Measurements from ENCODE around the gene COX5A. TPM values are rescaled to one million over a fixed set of nuclear protein-coding genes. Genes with fewer than 3 reads are reported as not detected.
"Not testable (repeated sequence)": the region's sequence is repeated elsewhere in the genome, so short reads cannot be mapped to it uniquely, and the experiment has no call there.

Gene COX5A
- total RNA-seq, 4 donors from 2014 or later = 114 to 130 (median 122) TPM

DNA sequence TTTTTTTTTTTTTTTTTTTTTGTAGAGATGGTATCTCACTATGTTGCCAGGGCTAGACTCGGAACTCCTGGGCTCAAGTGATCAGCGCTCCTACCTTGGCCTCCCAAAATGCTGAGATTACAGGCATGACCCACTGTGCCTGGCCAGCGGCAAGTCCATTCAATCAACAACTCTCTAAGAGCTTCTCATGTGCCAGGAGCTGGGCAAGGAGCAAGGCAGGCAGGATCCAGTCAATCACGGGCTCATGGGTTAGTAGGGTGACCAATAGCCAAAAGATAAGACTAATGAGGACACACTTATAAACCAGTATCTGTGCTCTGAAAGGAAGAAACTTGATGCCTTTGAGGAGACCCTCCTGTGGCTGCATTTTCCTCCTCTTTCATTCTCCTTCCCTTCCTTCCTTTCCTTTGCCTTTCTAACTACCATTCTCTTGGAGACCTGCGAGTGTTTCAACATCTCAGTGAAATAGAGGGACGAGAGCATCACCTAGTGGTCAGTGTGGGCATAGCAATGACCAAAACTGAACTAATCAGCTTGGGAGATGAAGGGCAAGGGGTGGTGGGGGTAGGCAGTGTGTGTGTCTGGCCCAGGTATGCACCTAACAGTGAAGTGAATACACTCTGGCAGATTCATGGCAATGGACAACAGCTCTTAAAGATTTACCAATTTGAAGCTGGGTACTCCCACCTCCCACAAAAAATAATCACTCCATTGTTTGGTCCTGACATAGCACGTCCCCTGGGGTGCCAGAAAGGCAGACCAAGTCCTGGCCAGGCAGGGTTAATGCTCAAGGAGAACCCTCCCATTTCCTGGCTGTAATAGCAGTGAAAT lies 12.4 kb upstream of the COX5A start:
- 48% methylated on average over 7 of the region's 7 CpGs for WGBS
- DNase-seq (ENCODE audit: low spot score in 2 of 2) = peak; percentile 85
- Histone ChIP-seq H3K27me3 (no peaks in the 10 kb centered on the region), H3K4me3 (no peak overlapping the region), H3K36me3 (no peaks in the 10 kb centered on the region), H3K4me1 (peaks cover 16% of the 10 kb centered on the region), H3K9me3 (no peaks in the 10 kb centered on the region), H3K27ac (no peak overlapping the region)
- TF ChIP-seq EP300 (IDR thresholded peaks at IDR 0.05) = no peak
- no peak for TF ChIP-seq POLR2A (IDR thresholded peaks at IDR 0.05)
- TF ChIP-seq, protein P1, sequence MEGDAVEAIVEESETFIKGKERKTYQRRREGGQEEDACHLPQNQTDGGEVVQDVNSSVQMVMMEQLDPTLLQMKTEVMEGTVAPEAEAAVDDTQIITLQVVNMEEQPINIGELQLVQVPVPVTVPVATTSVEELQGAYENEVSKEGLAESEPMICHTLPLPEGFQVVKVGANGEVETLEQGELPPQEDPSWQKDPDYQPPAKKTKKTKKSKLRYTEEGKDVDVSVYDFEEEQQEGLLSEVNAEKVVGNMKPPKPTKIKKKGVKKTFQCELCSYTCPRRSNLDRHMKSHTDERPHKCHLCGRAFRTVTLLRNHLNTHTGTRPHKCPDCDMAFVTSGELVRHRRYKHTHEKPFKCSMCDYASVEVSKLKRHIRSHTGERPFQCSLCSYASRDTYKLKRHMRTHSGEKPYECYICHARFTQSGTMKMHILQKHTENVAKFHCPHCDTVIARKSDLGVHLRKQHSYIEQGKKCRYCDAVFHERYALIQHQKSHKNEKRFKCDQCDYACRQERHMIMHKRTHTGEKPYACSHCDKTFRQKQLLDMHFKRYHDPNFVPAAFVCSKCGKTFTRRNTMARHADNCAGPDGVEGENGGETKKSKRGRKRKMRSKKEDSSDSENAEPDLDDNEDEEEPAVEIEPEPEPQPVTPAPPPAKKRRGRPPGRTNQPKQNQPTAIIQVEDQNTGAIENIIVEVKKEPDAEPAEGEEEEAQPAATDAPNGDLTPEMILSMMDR (IDR thresholded peaks at IDR 0.05) = peak; percentile 92 to 93
- TF ChIP-seq POLR2AphosphoS5 (IDR thresholded peaks at IDR 0.05) = no peak

DNA sequence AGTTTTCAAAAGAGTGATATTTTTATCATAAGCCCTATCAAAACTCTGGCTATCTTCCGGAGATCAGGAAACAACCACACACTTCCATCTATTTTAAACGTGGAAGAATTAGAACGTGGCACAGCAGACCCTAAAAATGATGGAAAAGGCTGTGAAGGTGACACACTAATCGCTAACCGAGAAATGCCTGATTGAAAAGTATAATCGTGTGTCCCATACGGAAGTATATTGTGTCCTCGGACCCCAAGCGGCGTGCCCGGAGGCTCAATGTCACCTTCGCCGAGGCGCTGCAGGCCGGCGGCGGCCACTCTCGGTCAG lies 642 bp downstream of the COX5A start:
- Histone ChIP-seq H3K36me3 (no peaks in the 10 kb centered on the region), H3K9me3 (no peaks in the 10 kb centered on the region), H3K4me3 (peak overlapping the region; percentile 91), H3K27me3 (no peaks in the 10 kb centered on the region), H3K27ac (peak overlapping the region; percentile 93), H3K4me1 (peaks cover 15% of the 10 kb centered on the region)
- no peak for DNase-seq (ENCODE audit: low spot score in 2 of 2)
- WGBS = 0% methylated on average over 11 of the region's 18 CpGs
- TF ChIP-seq POLR2A (IDR thresholded peaks at IDR 0.05) = no peak
- TF ChIP-seq, protein P1 (IDR thresholded peaks at IDR 0.05) = no peak
- TF ChIP-seq POLR2AphosphoS5 (IDR thresholded peaks at IDR 0.05) = no peak
- TF ChIP-seq EP300 (IDR thresholded peaks at IDR 0.05) = no peak

DNA sequence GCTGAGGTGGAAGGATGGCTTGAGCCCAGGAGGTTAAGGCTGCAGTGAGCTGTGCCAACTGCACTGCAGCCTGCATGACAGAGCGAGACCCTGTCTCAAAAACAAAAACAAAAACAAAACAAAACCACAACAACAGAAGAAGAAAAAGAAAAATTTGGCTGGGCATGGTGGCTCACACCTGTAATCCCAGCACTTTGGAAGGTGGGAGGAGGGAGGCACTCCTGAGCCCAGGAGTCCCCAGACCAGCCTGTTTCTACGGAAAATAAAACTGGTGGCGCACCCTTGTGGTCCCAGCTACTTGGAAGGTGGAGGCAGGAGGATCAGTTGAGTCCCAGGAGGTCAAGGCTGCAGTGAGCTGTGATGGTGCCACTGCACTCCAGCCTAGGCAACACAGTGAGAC lies 2.7 kb downstream of the COX5A start:
- Histone ChIP-seq H3K4me1 (peaks cover 15% of the 10 kb centered on the region), H3K36me3 (peaks cover 10% of the 10 kb centered on the region)
- DNase-seq (ENCODE audit: low spot score in 2 of 2); H3K4me3 ChIP-seq; H3K27ac ChIP-seq; H3K27me3 ChIP-seq; H3K9me3 ChIP-seq: not testable (repeated sequence)
- 94% methylated on average over 3 of the region's 3 CpGs for WGBS

DNA sequence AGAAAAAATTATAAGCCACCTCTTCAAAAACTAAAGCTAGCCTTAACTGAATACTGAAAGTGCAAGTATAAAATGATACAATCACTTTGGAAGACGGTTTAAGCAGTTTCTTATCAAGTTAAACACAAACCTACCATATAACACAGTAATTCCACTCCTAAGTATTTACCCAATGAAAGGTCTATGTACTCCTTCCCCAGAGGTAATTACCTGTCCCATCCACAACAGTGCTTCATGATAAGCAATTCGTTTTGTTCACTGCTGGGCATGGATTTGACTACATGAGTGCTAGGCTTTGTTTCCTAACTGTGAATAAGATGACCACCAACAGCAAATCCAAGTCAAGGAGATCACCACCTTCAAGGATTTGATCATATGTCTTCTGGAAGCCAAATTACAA lies 4.3 kb downstream of the COX5A start:
- TF ChIP-seq POLR2AphosphoS5 (IDR thresholded peaks at IDR 0.05) (no peak), POLR2A (IDR thresholded peaks at IDR 0.05) (no peak)
- Histone ChIP-seq H3K4me1 (peaks cover 15% of the 10 kb centered on the region), H3K9me3 (no peaks in the 10 kb centered on the region), H3K4me3 (no peak overlapping the region), H3K36me3 (peaks cover 26% of the 10 kb centered on the region), H3K27ac (no peak overlapping the region), H3K27me3 (no peaks in the 10 kb centered on the region)
- DNase-seq (ENCODE audit: low spot score in 2 of 2) = no peak
- 71% methylated on average over 2 of the region's 2 CpGs for WGBS

DNA sequence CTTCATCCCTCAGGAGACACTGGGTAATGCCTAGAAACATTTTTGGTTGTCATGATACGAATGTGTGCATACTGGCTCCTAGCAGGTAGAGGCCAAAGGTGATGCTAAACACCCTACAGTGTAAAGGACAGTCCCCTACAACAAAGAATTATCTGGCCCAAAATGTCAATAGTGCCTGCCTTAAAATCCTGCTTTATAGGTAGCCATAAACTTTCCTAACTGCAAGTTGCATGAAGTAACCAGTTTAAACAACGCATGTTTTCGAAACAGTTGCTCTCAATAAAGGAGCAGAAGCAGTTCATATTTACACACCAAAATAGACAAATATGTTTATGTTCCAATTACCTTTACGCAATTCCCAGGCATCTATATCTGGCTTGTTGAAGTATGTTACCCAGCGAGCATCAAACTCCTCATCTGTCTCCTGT lies 9.1 kb downstream of the COX5A start:
- Histone ChIP-seq H3K27me3 (no peaks in the 10 kb centered on the region), H3K4me1 (no peaks in the 10 kb centered on the region), H3K9me3 (no peaks in the 10 kb centered on the region), H3K36me3 (peaks cover 68% of the 10 kb centered on the region), H3K27ac (no peak overlapping the region), H3K4me3 (no peak overlapping the region)
- 97% methylated on average over 5 of the region's 5 CpGs for WGBS
- TF ChIP-seq EP300 (IDR thresholded peaks at IDR 0.05) (no peak), POLR2AphosphoS5 (IDR thresholded peaks at IDR 0.05) (no peak), POLR2A (IDR thresholded peaks at IDR 0.05) (no peak)
- TF ChIP-seq, protein P1 (IDR thresholded peaks at IDR 0.05) = no peak
- DNase-seq (ENCODE audit: low spot score in 2 of 2) = no peak

DNA sequence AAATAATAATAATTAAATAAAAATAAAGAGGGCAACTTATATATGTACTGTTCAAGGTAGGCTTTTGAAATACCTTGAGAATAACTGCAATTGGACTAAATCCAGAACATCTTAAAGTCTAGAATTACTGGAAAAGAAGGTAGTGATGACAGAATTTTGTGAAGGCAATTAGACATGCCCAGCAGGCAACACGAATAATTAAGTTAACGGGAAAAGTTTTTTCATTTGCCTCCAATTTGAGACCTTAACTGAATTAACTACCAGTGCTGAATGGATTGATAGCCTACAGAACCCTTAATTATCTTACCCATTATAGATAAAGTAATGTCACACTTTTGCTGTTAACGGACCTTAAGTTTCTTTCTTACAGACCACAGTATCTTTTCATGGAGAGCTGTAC lies 13.3 kb downstream of the COX5A start:
- Histone ChIP-seq H3K36me3 (peaks cover 94% of the 10 kb centered on the region), H3K4me1 (no peaks in the 10 kb centered on the region), H3K27ac (no peak overlapping the region), H3K4me3 (no peak overlapping the region), H3K9me3 (no peaks in the 10 kb centered on the region), H3K27me3 (no peaks in the 10 kb centered on the region)
- no peak for DNase-seq (ENCODE audit: low spot score in 2 of 2)
- TF ChIP-seq POLR2AphosphoS5 (IDR thresholded peaks at IDR 0.05) (no peak), POLR2A (IDR thresholded peaks at IDR 0.05) (no peak), EP300 (IDR thresholded peaks at IDR 0.05) (no peak)
- TF ChIP-seq, protein P1 (IDR thresholded peaks at IDR 0.05) = no peak
- 84% methylated on average over 3 of the region's 3 CpGs for WGBS
